Loucy (cell line): Measurements from ENCODE around the gene URI1.

Experiments
- H2AFZ ChIP-seq: fragments of 200-600 bp; sonication (generic); 2 replicates; pipeline ENCODE4 v1.6.0; 2016; ENCODE audit warnings: antibody characterized with exemption, mild to moderate bottlenecking, low read length, moderate library complexity
- H3F3A ChIP-seq: fragments of 200-600 bp; 2 replicates; pipeline ENCODE4 v1.6.0; 2016; ENCODE audit warnings: antibody characterized with exemption, low read depth, mild to moderate bottlenecking
- H3K27me3 ChIP-seq: fragments of 200-600 bp; sonication (generic); 2 replicates; pipeline ENCODE4 v1.6.1; 2014; ENCODE audit warnings: low read length, mild to moderate bottlenecking; ENCODE audit not compliant: insufficient read depth, poor library complexity, severe bottlenecking
- H3K36me3 ChIP-seq: fragments of 200-600 bp; sonication (generic); 2 replicates; pipeline ENCODE4 v1.6.1; 2016; ENCODE audit warnings: low read length; ENCODE audit not compliant: insufficient read depth
- H3K4me1 ChIP-seq: fragments of 200-600 bp; sonication (generic); 2 replicates; pipeline ENCODE4 v1.5.1; 2014; ENCODE audit warnings: low read length, mild to moderate bottlenecking; ENCODE audit not compliant: insufficient read depth, poor library complexity, severe bottlenecking
- H3K4me2 ChIP-seq: fragments of 200-600 bp; sonication (generic); 2 replicates; pipeline ENCODE4 v1.6.0; 2014; ENCODE audit warnings: antibody characterized with exemption, low read length, low read depth, mild to moderate bottlenecking; ENCODE audit not compliant: poor library complexity, severe bottlenecking
- H3K4me3 ChIP-seq: fragments of 200-600 bp; sonication (generic); 2 replicates; pipeline ENCODE4 v1.5.1; 2014; ENCODE audit warnings: low read length, mild to moderate bottlenecking, mixed read lengths; ENCODE audit not compliant: poor library complexity, severe bottlenecking
- H3K79me2 ChIP-seq: fragments of 200-600 bp; sonication (generic); 2 replicates; pipeline ENCODE4 v1.6.1; 2014; ENCODE audit warnings: low read length; ENCODE audit not compliant: insufficient read depth
- H3K9ac ChIP-seq: fragments of 200-600 bp; sonication (generic); 2 replicates; pipeline ENCODE4 v1.6.0; 2014; ENCODE audit warnings: mild to moderate bottlenecking, low read depth, low read length, moderate library complexity; ENCODE audit not compliant: poor library complexity, severe bottlenecking
- H3K9me2 ChIP-seq: fragments of 200-600 bp; sonication (generic); replicated peaks from 2 replicates; pipeline ENCODE4 v1.6.1; 2016; ENCODE audit warnings: low read depth, low read length, mixed read lengths
- H3K9me3 ChIP-seq: fragments of 200-600 bp; sonication (generic); 2 replicates; pipeline ENCODE4 v1.6.1; 2014; ENCODE audit warnings: mild to moderate bottlenecking, antibody characterized with exemption, low read length, low read depth; ENCODE audit not compliant: insufficient read depth
- H4K20me1 ChIP-seq: fragments of 200-600 bp; sonication (generic); 2 replicates; pipeline ENCODE4 v1.6.0; 2014; ENCODE audit warnings: antibody characterized with exemption, low read length, mild to moderate bottlenecking; ENCODE audit not compliant: insufficient read depth, poor library complexity, severe bottlenecking
- EZH2phosphoT487 ChIP-seq: fragments of 200-600 bp; IDR thresholded peaks from 2 replicates; pipeline ENCODE4 v1.6.1; 2018; ENCODE audit warnings: antibody characterized with exemption, mild to moderate bottlenecking, moderate library complexity, borderline replicate concordance
- TF ChIP-seq, protein P1 (sequence below): fragments of 200-600 bp; sonication (generic); conservative IDR thresholded peaks from 2 replicates; pipeline ENCODE4 v1.5.1; 2014; ENCODE audit warnings: mild to moderate bottlenecking, antibody characterized with exemption, low read length

URI1 gene

DNA sequence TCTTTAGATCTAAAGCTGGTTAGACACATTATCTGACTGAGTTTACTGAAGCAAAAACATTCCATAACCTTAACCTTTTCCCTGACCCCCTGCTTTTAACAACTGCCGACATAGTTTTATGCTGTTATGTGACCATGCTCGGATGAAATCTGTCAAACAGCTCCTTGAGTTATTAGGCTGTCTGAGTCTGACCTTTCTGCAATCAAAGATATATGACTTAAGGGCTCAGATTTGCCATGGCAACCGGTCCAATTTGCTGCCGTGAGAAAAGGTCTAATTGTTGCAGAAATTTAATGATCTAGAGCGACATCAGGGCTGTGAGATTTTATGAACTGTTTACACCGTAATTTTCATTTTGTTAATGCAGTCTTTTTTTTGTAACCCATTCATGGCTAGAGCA is 61.8 kb downstream of the URI1 start:
- peaks cover 69% of the 10 kb centered on the region for H3K79me2 ChIP-seq
- peaks cover 14% of the 10 kb centered on the region; the same call in 1 of the 2 replicates for H3K9me3 ChIP-seq
- H3F3A ChIP-seq = peaks cover 13% of the 10 kb centered on the region
- H3K4me1 ChIP-seq = peaks cover 37% of the 10 kb centered on the region
- TF ChIP-seq EZH2phosphoT487 = no peak
- H3K9me2 ChIP-seq = no peaks in the 10 kb centered on the region
- no peak overlapping the region for H2AFZ ChIP-seq
- peaks cover 66% of the 10 kb centered on the region for H4K20me1 ChIP-seq
- peaks cover 33% of the 10 kb centered on the region for H3K36me3 ChIP-seq
- no peak overlapping the region for H3K4me3 ChIP-seq
- no peak overlapping the region for H3K4me2 ChIP-seq
- H3K9ac ChIP-seq = no peak overlapping the region
- H3K27me3 ChIP-seq = no peaks in the 10 kb centered on the region

DNA sequence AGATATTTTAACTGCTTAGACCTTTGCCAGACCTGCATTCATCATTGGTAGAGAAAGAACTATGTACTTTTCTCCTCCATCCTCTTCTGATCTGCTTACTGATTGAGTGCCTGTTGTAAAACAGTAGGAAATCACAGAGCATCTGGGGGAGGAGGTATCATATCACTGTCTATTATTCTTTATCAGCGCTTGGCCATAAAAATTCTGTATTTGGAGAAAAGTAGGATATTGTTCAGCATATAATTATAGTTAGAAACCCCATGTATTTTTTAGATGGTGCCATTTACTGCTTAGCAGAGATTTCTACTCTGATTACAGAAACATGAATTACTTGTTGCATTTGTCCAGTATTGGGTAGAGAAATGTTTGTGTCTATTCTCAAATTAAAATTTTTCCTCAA is 62.4 kb downstream of the URI1 start:
- Histone ChIP-seq H3K9me3 (peaks cover 14% of the 10 kb centered on the region; the same call in 1 of the 2 replicates), H3K4me1 (peaks cover 37% of the 10 kb centered on the region), H3K4me3 (no peak overlapping the region), H3K27me3 (no peaks in the 10 kb centered on the region), H3K79me2 (peaks cover 65% of the 10 kb centered on the region), H3K9ac (no peak overlapping the region), H3K9me2 (no peaks in the 10 kb centered on the region), H4K20me1 (peaks cover 66% of the 10 kb centered on the region), H3F3A (peaks cover 13% of the 10 kb centered on the region), H3K4me2 (peak overlapping the region; percentile 78), H3K36me3 (peaks cover 34% of the 10 kb centered on the region), H2AFZ (no peak overlapping the region)
- TF ChIP-seq, protein P1, sequence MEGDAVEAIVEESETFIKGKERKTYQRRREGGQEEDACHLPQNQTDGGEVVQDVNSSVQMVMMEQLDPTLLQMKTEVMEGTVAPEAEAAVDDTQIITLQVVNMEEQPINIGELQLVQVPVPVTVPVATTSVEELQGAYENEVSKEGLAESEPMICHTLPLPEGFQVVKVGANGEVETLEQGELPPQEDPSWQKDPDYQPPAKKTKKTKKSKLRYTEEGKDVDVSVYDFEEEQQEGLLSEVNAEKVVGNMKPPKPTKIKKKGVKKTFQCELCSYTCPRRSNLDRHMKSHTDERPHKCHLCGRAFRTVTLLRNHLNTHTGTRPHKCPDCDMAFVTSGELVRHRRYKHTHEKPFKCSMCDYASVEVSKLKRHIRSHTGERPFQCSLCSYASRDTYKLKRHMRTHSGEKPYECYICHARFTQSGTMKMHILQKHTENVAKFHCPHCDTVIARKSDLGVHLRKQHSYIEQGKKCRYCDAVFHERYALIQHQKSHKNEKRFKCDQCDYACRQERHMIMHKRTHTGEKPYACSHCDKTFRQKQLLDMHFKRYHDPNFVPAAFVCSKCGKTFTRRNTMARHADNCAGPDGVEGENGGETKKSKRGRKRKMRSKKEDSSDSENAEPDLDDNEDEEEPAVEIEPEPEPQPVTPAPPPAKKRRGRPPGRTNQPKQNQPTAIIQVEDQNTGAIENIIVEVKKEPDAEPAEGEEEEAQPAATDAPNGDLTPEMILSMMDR = no peak
- TF ChIP-seq EZH2phosphoT487 = no peak

DNA sequence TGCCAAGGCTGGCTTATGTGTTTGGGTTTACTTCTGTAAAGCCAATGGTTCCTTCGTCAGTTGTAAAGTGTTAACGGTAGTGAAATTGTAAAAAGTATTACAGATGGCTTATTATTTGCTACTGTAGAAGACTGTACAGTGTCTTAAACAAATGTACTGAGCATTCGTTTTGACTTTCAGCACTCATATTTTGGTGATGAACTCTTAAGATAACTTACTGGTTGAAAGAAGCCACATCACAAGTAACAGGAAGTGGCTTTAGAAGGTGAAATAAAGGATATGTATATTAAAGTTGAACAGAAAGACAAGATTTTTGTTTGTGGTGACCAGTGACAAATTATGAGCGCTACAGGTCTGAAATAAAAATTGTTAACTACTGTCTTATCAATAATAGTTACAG is 64.2 kb downstream of the URI1 start:
- H3F3A ChIP-seq = peaks cover 13% of the 10 kb centered on the region
- peak overlapping the region; percentile 78 for H3K4me2 ChIP-seq
- H3K36me3 ChIP-seq = peaks cover 35% of the 10 kb centered on the region
- H3K9me3 ChIP-seq = no peaks in the 10 kb centered on the region
- TF ChIP-seq EZH2phosphoT487 = no peak
- TF ChIP-seq, protein P1 = no peak
- H4K20me1 ChIP-seq = peaks cover 58% of the 10 kb centered on the region
- H3K4me1 ChIP-seq = peaks cover 37% of the 10 kb centered on the region
- H3K79me2 ChIP-seq = peaks cover 46% of the 10 kb centered on the region
- H3K27me3 ChIP-seq = no peaks in the 10 kb centered on the region
- H3K4me3 ChIP-seq = peak overlapping the region; percentile 54
- peak overlapping the region; percentile 58 for H3K9ac ChIP-seq
- H2AFZ ChIP-seq = no peak overlapping the region
- no peaks in the 10 kb centered on the region for H3K9me2 ChIP-seq

DNA sequence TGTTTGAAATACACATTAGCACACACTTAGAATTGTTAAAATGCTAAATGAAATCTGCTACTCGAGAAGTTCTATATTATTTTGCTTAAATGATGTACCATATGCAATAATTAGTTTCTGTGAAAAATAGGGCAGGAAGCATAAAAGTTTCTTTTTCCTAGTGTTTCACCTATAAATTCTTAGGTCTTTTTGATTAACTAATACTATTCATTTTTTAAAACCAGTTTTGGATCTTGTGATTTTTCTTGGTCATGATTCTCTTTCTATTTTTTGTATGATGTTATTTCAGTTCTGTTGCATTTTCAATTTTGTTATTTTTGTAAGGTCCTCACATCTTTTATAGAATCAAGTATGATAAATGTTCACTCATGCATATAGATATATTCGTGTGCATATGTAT is 66.1 kb downstream of the URI1 start:
- Histone ChIP-seq H3K9me2 (no peaks in the 10 kb centered on the region), H3K4me1 (peaks cover 37% of the 10 kb centered on the region), H2AFZ (no peak overlapping the region), H3K4me3 (no peak overlapping the region), H3K79me2 (peaks cover 27% of the 10 kb centered on the region), H3K9me3 (no peaks in the 10 kb centered on the region), H3F3A (peaks cover 13% of the 10 kb centered on the region), H3K36me3 (peaks cover 52% of the 10 kb centered on the region), H3K27me3 (no peaks in the 10 kb centered on the region), H3K4me2 (no peak overlapping the region), H4K20me1 (peaks cover 45% of the 10 kb centered on the region), H3K9ac (no peak overlapping the region)
- TF ChIP-seq EZH2phosphoT487 = no peak
- TF ChIP-seq, protein P1 = no peak
